ENCODE measurements around the gene YWHAH. TPM values are rescaled to one million over a fixed set of nuclear protein-coding genes. Genes with fewer than 3 reads are reported as not detected.

The YWHAH gene
- total and polyA plus RNA-seq, 2 of the 8 experiments (the other 6 are each of a cell fraction or from before 2014, with no cell fraction given), result 146 to 247 TPM

- Histone ChIP-seq H3K4me2 (ENCODE audit: insufficient read depth in 1 of 2, low read depth in 2 of 2, low read length in 2 of 2) (no peak overlapping the region), H3K23ac (ENCODE audit: insufficient read length) (no peak overlapping the region), H3K9me3 (ENCODE audit: insufficient read depth in 2 of 2, low read depth in 1 of 2, low read length in 1 of 2) (no peaks in the 10 kb centered on the region), H3K4me1 (replicated peaks in 1 of 4; ENCODE audit: control insufficient read depth in 3 of 4, insufficient read depth in 4 of 4, low read length in 3 of 4) (no peaks in the 10 kb centered on the region; a peak in 1 of 7 replicates), H2AK5ac (ENCODE audit: low read depth, low read length) (no peak overlapping the region), H3K9ac (replicated peaks in 1 of 4; ENCODE audit: extremely low read depth in 1 of 4, low read depth in 3 of 4, low read length in 3 of 4) (no peak overlapping the region), H2AFZ (ENCODE audit: low read length) (no peak overlapping the region), H3K27ac (ENCODE audit: low read depth, low read length) (no peak overlapping the region), H4K5ac (ENCODE audit: insufficient read length, low read depth, low read length) (no peak overlapping the region), H2BK20ac (ENCODE audit: low read length) (no peak overlapping the region), H2BK12ac (ENCODE audit: low read depth, low read length) (no peak overlapping the region), H3K4me3 (ENCODE audit: extremely low read depth in 1 of 4, insufficient read depth in 2 of 4, low read depth in 3 of 4, low read length in 4 of 4) (no peak overlapping the region), H4K8ac (ENCODE audit: extremely low read depth, insufficient read depth, low read length) (no peak overlapping the region), H3K27me3 (replicated peaks in 1 of 4; ENCODE audit: control insufficient read depth in 3 of 4, extremely low read depth in 1 of 4, insufficient read depth in 3 of 4, low read length in 3 of 4) (no peaks in the 10 kb centered on the region; a peak in 2 of 7 replicates), H3K79me2 (ENCODE audit: control insufficient read depth in 1 of 2, insufficient read depth in 2 of 2, low read length in 2 of 2) (no peaks in the 10 kb centered on the region), H3K23me2 (ENCODE audit: low read depth, low read length) (no peaks in the 10 kb centered on the region), H4K91ac (replicated peaks; ENCODE audit: insufficient read length, low read length) (no peak overlapping the region), H2BK15ac (ENCODE audit: low read length) (no peak overlapping the region), H2BK120ac (replicated peaks; ENCODE audit: low read depth, low read length) (no peak overlapping the region), H4K20me1 (replicated peaks in 1 of 2; ENCODE audit: control insufficient read depth in 1 of 2, insufficient read depth in 2 of 2, low read length in 2 of 2) (no peaks in the 10 kb centered on the region), H2BK5ac (ENCODE audit: low read depth, low read length) (no peak overlapping the region), H3K79me1 (ENCODE audit: low read depth, low read length) (no peaks in the 10 kb centered on the region), H3K36me3 (ENCODE audit: control insufficient read depth in 2 of 4, insufficient read depth in 4 of 4, low read length in 3 of 4) (no peaks in the 10 kb centered on the region), H3K18ac (ENCODE audit: extremely low read depth, low read length) (no peak overlapping the region), H3K56ac (replicated peaks; ENCODE audit: insufficient read length, low read depth, low read length) (no peak overlapping the region), H3K14ac (ENCODE audit: insufficient read length) (no peak overlapping the region), H3K4ac (replicated peaks; ENCODE audit: insufficient read length, low read depth, low read length) (no peak overlapping the region)
- POLR2A ChIA-PET (ENCODE audit: partially characterized antibody), result no interaction called here
- no peak for FAIRE-seq
- CTCF ChIA-PET (ENCODE audit: partially characterized antibody), result interaction anchor here (0.6 to 15.0 kb wide), 7 partner anchors 14 to 228 kb away, joined by 3 to 243 read pairs (median 3); no protein-coding TSS in a partner anchor
- DNase-seq (ENCODE audit: low read depth in 1 of 2, low spot score in 2 of 2), result no peak
- no peak for TF ChIP-seq CHD1 (IDR thresholded peaks at IDR 0.05; ENCODE audit: low read depth, low read length)
- TF ChIP-seq SIX5 (IDR thresholded peaks at IDR 0.05; ENCODE audit: low read depth, low read length), result no peak
- no peak for TF ChIP-seq EP300 (IDR thresholded peaks at IDR 0.05; ENCODE audit: borderline replicate concordance in 1 of 2, low read depth in 2 of 2, low read length in 2 of 2)
- TF ChIP-seq, protein P1, sequence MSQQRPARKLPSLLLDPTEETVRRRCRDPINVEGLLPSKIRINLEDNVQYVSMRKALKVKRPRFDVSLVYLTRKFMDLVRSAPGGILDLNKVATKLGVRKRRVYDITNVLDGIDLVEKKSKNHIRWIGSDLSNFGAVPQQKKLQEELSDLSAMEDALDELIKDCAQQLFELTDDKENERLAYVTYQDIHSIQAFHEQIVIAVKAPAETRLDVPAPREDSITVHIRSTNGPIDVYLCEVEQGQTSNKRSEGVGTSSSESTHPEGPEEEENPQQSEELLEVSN (IDR thresholded peaks at IDR 0.05), result no peak
- no peak for TF ChIP-seq SP1 (IDR thresholded peaks at IDR 0.05; ENCODE audit: low read depth, low read length)
- TF ChIP-seq POU5F1 (IDR thresholded peaks at IDR 0.05; ENCODE audit: low read depth, low read length), result no peak
- TF ChIP-seq CBX8 (IDR thresholded peaks at IDR 0.05; ENCODE audit: borderline replicate concordance, low read depth, low read length), result no peak
- TF ChIP-seq KDM5A (IDR thresholded peaks at IDR 0.05; ENCODE audit: low read length), result no peak
- TF ChIP-seq ASH2L (IDR thresholded peaks at IDR 0.05; ENCODE audit: low read length), result no peak
- no peak for TF ChIP-seq SP2 (IDR thresholded peaks at IDR 0.05; ENCODE audit: low read length)
- TF ChIP-seq CREB1 (IDR thresholded peaks at IDR 0.05), result no peak
- WGBS, 2 experiments (ENCODE audit: extremely low coverage in 1 of 2, insufficient coverage in 1 of 2, insufficient read length in 1 of 2, insufficient replicate concordance in 2 of 2, low coverage in 1 of 2, low lambda C conversion rate in 2 of 2, missing lambda C conversion rate in 1 of 2), result 90% methylated on average over 4 of the region's 4 CpGs; no CpG with 5 or more reads in 1 of the 2 experiments
These were observed 36.3 kb downstream of the YWHAH start for GRCh38 chr22:31980628-31981027.

Measured in H1 (cell line).